C4-2B (cell line): Measurements from ENCODE around the gene DGKH.

Source experiments
- CTCF ChIP-seq: fragments of 450-650 bp; conservative IDR thresholded peaks from 2 replicates; pipeline ENCODE4 v1.5.1; 2017; ENCODE audit warnings: mild to moderate bottlenecking
- ZFX ChIP-seq: fragments of 450-650 bp; IDR thresholded peaks from 2 replicates; pipeline ENCODE4 v1.6.1; 2017

- TF ChIP-seq CTCF, result no peak
- no peak for TF ChIP-seq ZFX
Observed at GRCh38 chr13:42229287-42229686, 180.8 kb downstream of the DGKH start.
